ENCODE results near the gene CABLES2.

CABLES2 gene

DNA sequence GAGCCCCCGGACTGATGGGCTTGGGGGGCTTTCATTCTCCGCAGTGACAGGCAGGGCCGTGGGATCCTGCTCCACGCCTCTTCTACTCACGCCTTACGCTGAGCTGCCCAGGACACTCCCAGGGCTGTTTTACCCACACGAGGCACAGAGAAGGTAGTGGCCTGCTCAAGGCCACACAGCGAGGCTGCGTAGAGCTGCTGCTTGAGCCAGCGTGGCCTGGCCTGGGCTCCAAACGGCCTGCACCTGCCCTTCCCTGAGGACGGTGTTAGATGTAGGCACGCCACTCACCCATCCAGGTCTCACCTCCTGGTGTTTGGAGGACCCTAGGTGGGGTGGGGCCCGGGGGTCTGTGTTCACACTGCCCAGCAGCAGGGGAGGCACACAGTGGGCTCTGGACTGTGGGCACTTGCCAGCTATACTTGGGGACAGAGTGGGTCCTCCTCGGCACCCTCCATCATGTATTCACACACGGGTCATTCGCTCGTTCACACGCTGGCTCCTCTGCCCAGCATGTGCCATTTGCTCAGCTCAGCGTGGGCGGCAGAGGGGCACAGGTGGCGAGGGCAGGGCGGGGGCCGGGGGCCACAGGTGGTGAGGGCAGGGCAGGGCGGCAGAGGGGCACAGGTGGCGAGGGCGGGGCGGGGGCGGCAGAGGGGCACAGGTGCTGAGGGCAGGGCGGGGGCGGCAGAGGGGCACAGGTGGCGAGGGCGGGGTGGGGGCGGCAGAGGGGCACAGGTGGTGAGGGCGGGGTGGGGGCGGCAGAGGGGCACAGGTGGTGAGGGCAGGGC is 38.7 kb upstream of the CABLES2 start:
- no peak for TF ChIP-seq GATA3 (IDR thresholded peaks at IDR 0.05; ENCODE audit: low read depth, low read length)
- TF ChIP-seq GATA2 (IDR thresholded peaks at IDR 0.05; ENCODE audit: low read depth, low read length), result no peak

DNA sequence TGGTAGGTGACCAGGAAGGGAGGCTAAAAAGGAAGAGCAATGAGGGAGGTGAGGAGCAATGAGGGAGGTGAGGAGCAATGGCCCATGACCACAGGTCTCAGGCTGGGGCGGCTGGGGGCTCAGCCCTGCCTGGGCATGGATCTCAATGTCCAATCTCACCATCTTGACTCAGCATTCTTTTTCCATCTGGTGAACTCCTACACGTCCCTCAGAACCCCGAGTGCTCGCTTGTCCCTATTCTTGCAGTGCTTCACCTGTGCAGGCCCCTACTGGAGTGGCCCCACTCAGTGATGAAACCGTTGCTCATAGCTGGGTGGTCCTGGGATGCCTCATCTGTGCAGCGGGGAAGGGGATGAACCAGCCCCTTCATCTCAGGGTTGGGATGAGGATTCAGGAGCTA is 37.2 kb upstream of the CABLES2 start:
- TF ChIP-seq GATA2 (IDR thresholded peaks at IDR 0.05; ENCODE audit: low read depth, low read length) (no peak), GATA3 (IDR thresholded peaks at IDR 0.05; ENCODE audit: low read depth, low read length) (no peak)

GRCh38 chr20:62441987-62442539 is 35.0 kb upstream of the CABLES2 start:
- TF ChIP-seq GATA3 (IDR thresholded peaks at IDR 0.05; ENCODE audit: low read depth, low read length), result no peak
- no peak for TF ChIP-seq GATA2 (IDR thresholded peaks at IDR 0.05; ENCODE audit: low read depth, low read length)

- TF ChIP-seq GATA3 (IDR thresholded peaks at IDR 0.05; ENCODE audit: low read depth, low read length), result no peak
- TF ChIP-seq GATA2 (IDR thresholded peaks at IDR 0.05; ENCODE audit: low read depth, low read length), result no peak
Observed at GRCh38 chr20:62439218-62439617, 32.1 kb upstream of the CABLES2 start.

DNA sequence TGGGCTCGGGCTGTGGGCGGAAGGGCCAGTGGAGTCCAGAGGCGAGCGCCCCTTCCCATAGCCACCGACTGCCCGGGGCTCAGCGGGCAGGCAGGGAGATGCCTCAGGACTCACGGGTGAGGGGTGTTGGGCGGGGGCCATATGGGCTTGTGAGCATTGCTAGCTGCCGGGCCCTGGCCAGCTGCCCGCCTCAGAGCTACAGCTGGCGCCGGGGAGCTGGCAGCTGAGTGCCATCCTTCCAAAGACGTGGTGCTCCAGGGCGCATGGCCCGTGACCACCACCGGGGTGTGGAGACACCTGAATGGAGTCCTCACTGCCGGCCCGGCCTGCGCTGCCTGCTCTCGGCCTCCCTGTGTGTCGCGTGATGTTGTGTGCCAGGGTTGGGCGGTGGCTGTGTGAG is 30.8 kb upstream of the CABLES2 start:
- TF ChIP-seq GATA2 (IDR thresholded peaks at IDR 0.05; ENCODE audit: low read depth, low read length) (no peak), GATA3 (IDR thresholded peaks at IDR 0.05; ENCODE audit: low read depth, low read length) (no peak)

DNA sequence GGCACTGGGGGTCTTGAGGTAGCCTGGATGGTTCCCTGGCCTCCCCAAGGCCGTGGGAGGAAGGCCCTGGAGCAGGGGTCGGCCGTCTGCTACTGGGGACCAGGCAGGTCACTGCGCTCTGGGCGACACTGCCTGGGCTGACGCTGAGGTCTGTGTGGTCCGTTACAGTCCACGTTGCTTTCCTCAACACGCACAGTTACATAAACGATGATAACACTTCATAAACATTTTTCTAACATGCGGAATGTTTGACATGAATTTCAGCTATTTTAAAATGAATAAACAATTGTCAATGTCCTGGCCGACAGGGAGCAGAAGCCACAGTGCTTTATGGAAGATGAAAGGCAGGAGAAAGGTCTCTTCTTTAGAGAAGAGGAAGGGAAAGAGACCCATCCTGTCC is 30.4 kb upstream of the CABLES2 start:
- TF ChIP-seq GATA2 (IDR thresholded peaks at IDR 0.05; ENCODE audit: low read depth, low read length), result no peak
- no peak for TF ChIP-seq GATA3 (IDR thresholded peaks at IDR 0.05; ENCODE audit: low read depth, low read length)

- TF ChIP-seq GATA2 (IDR thresholded peaks at IDR 0.05; ENCODE audit: low read depth, low read length), result no peak
- no peak for TF ChIP-seq GATA3 (IDR thresholded peaks at IDR 0.05; ENCODE audit: low read depth, low read length)
Observed at GRCh38 chr20:62436692-62437091, 29.6 kb upstream of the CABLES2 start.

DNA sequence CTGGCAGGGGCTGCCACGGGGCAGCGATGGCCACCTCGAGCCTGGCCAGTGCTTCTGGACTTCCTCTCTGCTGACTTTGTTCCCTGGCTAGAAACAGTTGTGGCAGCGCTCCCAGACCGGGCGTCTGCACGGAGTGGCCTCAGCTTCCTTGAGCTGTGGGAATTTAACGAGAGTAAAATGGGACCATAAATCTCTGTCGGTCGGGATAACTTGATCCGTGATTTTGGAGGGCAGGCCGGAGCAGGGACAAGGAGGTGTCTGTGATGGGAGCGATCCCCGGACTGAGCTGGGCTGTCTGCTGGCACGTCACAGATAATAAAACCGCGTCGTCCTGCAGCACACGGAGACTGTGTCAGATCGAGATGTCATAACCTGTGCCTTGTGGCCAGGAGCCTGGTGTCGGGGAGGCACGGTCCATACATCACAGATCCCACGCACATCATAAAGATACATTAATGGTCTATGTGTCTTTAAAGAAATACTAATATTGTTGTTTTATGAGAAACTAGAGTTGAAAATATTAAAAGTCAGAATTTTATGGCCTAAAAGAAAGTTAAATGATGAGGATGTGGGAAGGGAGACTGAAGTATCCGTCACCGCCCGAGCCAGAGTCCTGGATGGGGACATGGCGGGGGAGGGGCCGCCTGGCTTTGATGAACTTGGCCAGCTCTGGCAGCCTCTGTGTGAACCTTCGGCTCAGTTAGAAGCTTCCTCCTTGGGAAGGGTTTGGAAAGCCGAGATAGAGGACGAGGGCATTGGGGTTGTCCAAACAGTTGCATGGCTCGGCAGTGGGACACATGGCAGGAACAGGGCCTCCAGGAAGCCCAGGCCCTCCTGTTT is 26.8 kb upstream of the CABLES2 start:
- TF ChIP-seq GATA3 (IDR thresholded peaks at IDR 0.05; ENCODE audit: low read depth, low read length) (no peak), GATA2 (IDR thresholded peaks at IDR 0.05; ENCODE audit: low read depth, low read length) (no peak)

DNA sequence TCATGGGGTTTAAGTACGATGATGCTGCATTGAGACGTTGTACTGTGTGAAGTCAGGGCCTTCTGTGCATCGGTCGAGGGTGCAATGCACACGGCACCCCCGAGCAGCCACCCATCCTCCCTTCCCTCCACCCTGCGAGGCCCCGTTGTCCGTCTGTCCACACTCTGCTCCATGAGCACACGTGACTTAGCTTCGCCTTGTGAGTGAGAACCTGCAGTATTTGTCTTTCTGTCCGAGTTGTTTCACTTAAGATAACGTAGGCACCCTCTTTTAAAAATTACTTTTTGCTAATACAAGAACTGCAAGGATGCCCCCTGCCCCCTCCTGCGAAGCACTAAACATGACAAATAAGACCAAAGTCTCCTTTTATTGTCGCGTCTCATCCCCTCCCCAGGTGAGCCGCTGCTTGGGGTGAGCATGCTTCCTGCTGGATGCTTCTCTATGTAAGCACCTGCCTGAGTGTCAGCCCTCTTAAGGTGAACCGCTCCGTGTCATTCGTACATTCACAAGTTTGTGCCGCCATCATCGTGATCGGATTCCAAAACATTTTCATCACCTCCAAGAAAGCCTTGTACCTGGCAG is 23.9 kb upstream of the CABLES2 start:
- TF ChIP-seq GATA3 (IDR thresholded peaks at IDR 0.05; ENCODE audit: low read depth, low read length) (no peak), GATA2 (IDR thresholded peaks at IDR 0.05; ENCODE audit: low read depth, low read length) (no peak)

DNA sequence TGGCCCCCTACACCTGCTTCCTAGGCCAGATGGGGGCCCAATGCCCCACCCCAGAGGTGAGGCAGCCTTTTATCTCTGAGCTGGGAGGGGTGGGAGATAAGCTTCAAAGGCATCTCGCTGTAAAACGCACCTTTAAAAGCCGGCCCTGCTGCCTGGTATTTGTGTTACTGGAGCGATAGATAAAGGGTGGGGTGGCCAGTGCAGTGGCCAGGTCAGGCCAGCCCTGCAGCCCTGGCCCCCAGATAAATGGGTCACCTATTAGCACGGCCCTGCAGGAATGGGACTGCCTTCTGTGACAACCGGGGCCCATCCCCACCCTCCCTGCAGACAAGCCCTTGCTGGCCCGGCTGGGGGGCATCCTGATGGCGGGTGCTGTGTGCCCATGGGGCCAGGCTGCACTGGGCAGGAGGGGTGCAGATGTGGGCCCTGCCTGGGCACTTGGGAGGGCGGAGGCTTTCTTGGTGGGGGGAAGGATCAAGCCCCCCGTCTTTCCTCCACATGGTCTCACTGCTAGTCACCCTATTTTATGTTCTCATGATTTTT is 23.3 kb upstream of the CABLES2 start:
- TF ChIP-seq GATA2 (IDR thresholded peaks at IDR 0.05; ENCODE audit: low read depth, low read length) (no peak), GATA3 (IDR thresholded peaks at IDR 0.05; ENCODE audit: low read depth, low read length) (no peak)

- TF ChIP-seq GATA2 (IDR thresholded peaks at IDR 0.05; ENCODE audit: low read depth, low read length) (no peak), GATA3 (IDR thresholded peaks at IDR 0.05; ENCODE audit: low read depth, low read length) (no peak)
Observed at GRCh38 chr20:62429455-62430310, 22.6 kb upstream of the CABLES2 start.

- no peak for TF ChIP-seq GATA2 (IDR thresholded peaks at IDR 0.05; ENCODE audit: low read depth, low read length)
- TF ChIP-seq GATA3 (IDR thresholded peaks at IDR 0.05; ENCODE audit: low read depth, low read length), result no peak
Observed at GRCh38 chr20:62428396-62429295, 21.6 kb upstream of the CABLES2 start.

All from SH-SY5Y (cell line).